NCI-H226 (cell line): ENCODE results near the gene GANC.
A peak's percentile ranks its signal among the peaks of the same experiment; 100 is the strongest.
"Not testable (repeated sequence)": the region's sequence is repeated elsewhere in the genome, so short reads cannot be mapped to it uniquely, and the experiment has no call there.

Experiments used
- DNase-seq: peaks from one replicate; pipeline ENCODE4 v3.0.0-alpha.2; 2015

The GANC gene, protein sequence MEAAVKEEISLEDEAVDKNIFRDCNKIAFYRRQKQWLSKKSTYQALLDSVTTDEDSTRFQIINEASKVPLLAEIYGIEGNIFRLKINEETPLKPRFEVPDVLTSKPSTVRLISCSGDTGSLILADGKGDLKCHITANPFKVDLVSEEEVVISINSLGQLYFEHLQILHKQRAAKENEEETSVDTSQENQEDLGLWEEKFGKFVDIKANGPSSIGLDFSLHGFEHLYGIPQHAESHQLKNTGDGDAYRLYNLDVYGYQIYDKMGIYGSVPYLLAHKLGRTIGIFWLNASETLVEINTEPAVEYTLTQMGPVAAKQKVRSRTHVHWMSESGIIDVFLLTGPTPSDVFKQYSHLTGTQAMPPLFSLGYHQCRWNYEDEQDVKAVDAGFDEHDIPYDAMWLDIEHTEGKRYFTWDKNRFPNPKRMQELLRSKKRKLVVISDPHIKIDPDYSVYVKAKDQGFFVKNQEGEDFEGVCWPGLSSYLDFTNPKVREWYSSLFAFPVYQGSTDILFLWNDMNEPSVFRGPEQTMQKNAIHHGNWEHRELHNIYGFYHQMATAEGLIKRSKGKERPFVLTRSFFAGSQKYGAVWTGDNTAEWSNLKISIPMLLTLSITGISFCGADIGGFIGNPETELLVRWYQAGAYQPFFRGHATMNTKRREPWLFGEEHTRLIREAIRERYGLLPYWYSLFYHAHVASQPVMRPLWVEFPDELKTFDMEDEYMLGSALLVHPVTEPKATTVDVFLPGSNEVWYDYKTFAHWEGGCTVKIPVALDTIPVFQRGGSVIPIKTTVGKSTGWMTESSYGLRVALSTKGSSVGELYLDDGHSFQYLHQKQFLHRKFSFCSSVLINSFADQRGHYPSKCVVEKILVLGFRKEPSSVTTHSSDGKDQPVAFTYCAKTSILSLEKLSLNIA (N-terminal part only)

DNA sequence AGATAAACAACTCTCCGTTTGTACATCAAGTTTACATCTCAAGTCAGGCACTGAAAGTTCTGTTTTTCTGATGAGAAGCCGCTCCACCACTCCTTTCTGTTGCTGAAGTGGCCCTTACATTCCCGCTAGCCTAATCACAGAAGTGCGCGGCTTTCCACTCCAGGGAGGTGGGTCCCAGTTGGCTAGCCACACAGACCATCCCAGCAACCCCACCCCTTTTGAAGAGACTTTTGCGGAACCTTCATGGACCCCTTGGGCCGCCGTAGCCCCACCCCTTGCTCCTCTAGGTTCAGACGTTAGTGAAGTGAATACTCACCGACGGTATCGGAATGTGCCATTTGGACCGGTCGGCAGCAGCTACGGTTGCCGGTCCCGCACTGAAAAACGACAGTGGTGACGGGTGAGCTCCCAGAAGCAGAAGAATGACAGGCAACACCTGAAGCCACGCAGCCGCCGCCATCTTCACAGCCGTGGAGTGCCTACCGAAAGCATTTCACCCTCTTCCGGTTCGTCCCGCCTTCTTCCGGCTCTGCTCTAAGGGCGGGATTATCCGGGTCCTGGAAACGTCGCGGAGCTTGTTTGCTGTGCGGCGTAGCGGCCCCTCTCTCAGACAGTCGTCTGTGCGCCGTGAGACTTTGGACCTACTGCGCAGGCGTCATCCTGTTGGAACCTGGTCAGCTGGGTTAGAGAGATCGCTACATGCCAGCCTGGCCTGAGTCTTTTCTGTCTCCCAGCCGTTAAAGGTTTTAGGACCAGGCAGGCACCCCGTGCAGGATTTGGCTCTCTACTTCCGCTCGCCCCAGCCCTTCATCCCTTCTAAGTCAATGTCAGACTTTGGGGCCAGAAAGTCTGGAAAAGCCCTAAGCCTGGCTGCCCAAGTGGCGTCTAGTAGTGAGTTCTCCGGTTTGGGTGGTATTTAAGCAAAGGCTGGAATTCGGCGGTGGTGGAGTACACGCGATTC is at the start of gene GANC, which contains the start of gene TMEM87A:
GANC (plus strand) TSS at position 263 of the 961 bp plus-strand sequence. CDS start 1,281 bp downstream, outside the sequence.
TMEM87A (minus strand) TSS at position 495 of the 961 bp plus-strand sequence; CDS start at position 460, 35 bp downstream.
- peak; percentile 91 for DNase-seq

DNA sequence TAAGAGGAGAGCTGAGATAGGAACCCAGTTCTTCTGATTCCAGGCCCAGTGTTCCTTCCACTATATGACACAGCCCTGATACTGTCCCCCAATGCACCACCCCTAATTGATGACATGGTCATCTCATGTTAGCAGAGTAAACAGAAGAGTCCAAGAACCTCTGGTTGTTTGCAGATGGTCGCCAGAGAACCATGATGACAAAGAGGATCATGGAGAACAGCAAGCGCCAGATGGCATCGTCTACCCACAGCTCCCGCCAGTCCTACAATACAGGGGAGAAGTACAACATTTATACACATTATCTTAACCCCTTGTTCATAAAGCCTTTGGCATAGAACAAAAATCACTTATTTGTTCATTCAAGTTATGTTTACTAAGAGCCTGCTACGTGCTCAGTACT is 46.4 kb upstream of the GANC start:
- DNase-seq, result no peak

DNA sequence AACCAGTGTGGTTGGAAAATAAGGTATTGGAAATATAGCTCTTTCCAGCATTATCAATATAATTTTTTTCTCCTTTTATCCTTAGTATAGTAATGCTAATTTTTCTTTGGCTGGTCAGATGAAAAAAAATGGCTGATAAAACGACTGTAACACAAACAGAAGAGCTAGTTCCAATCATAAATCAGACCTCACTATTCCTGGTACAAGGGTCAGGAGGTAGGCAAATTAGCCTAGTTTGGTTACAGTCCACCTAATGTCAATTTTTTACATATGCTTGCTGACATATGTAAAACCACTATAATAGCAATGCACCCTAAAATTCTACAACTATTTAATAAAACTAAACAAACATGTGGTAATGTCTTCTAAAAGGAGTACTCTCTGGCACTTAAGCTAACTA is 45.0 kb upstream of the GANC start:
- DNase-seq, result no peak

DNA sequence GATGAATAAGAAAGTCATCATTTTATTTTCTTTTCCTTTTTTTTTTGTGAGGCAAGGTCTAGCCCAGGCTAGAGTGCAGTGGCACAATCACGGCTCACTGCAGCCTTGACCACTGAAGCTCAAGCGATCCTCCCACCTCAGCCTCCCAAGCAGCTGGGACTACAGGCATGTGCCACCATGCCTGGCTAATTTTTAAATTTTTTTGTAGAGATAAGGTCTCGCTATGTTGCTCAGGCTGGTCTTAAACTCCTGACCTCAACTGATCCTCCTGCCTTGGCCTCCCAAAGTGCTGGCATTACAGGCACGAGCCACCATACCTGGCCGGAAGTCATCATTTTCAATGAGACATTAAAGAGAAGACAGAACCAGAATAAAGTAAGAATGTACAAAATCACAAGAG is 44.0 kb upstream of the GANC start:
- DNase-seq, result not testable (repeated sequence)

DNA sequence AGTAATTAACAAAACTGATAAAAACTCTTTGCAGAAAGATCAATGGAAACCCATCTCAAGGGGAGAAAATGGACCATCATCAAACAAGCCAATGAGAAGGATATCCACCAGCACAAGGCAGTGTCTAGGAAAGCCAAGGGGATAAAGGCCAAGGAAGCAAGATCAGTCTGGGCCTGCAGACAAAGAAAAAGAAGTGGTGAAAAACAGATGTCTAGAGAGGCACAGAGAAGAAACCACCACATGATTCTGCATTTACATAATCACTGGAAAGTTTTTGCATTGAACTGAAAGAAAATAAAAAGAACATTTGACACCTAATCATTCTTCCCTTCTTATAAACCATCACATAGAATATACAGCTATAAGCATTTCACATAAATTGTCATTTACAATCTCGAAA is 41.9 kb upstream of the GANC start:
- DNase-seq, result no peak

DNA sequence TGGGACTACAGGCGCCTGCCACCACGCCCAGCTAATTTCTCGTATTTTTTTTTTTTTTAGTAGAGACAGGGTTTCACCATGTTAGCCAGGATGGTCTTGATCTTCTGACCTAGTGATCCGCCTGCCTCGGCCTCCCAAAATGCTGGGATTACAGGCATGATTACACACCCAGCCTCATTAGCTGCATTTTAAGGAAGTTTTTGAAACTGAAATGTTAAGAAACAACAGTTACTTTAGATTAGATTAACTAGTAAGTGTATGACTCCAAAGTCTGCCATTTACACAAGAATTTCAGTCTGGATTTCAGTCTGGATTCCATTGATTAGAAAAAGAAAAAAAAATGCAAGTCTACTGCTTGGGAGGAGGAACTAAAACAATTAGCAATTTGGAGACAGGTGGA is 40.4 kb upstream of the GANC start:
- no peak for DNase-seq

DNA sequence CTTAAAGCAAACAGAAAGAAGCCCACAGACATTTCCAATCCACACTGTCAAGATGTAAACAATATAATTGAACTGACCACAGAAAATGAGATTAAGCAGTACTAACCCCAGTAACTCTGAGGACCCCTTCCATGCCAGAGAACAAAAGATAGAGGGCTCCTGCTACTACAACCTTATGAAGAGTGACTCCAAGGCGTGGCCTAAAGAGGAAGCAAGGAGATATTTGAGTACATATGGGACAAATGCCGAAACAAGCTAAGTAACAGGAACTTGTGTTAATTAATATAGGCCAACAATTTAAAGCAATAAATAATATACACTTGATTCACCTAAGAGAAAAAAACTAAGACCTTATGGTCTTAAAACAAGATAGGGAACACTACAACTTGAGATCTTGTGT is 39.9 kb upstream of the GANC start:
- no peak for DNase-seq

DNA sequence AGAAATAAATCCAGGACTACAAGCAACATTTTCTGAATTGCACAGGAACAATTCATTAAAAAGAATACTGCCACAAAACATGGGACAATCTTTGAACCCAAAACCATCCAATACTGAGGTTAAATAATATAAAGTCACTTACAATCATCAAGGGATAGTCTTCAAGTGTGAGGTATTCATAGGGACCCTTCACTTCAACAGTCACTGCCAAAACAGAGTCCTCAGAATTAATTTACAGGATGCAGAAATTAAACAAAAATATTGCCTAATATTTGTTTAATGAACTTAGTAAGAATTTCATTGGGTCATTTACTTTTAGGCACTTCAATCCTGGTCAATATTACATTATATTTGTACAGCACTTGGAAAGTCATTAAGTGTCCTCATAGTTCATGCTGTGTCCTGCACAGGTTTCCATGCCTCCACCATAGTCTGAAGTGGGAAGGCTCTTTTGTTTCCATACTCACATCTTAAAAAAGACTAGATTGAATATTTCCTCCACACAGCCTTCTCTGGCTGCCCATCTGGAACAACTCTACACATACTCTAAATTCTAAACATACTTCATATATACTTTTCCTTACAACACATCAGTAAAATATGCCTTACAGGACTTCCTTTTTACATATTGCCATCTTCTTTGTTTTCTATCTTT is 33.3 kb upstream of the GANC start:
- DNase-seq, result no peak

DNA sequence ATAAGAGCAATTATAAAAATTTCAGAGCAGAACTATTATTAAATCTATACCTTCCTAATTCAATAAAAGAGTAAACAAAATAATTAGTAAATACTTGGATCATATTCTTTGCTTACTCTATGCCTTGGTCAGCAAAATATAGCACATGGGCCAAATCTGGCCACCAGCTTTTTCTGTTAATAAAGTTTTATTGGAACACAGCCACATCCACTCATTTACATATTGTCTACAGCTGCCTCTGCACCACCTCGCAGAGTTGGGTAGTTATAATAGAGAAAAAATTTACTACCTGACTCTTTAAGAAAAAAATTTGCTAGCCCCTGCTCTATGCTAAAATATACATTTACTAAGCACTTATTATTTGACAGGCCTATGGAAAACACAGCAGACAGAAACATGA is 32.2 kb upstream of the GANC start:
- no peak for DNase-seq

DNA sequence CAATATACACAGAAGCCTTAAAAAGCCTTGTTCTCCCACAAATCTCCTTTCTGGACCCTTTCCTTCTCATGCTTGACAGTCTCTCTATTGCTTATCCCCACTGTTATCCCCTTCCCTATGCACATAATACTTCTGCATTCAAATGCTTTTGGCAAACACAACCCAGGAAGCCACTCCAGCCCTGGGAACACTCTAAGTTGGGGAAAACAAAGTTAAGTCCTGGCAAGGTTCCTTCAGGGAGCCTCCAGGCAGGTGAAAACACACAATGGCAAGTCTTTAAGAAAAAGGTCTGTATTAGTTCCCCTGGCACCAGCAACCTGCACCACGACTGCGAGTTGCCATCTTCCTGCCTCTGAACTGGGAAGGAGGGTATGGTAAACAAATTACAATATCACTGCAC is 19.7 kb upstream of the GANC start:
- no peak for DNase-seq

DNA sequence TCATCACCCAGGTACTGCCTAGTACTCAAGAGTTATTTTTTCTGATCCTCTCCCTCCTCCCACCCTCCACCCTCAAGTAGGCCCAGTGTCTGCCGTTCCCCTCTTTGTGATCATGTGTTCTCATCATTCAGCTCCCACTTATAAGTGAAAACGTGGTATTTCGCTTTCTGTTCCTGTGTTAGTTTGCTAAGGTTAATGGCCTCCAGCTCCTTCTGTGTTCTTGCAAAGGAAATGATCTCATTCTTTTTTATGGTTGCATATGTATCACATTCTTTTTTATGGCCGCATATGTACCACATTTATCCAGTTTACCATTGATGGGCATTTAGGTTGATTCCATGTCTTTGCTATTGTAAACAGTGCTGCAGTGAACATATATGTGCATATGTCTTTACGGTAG is 8.2 kb upstream of the GANC start:
- no peak for DNase-seq

DNA sequence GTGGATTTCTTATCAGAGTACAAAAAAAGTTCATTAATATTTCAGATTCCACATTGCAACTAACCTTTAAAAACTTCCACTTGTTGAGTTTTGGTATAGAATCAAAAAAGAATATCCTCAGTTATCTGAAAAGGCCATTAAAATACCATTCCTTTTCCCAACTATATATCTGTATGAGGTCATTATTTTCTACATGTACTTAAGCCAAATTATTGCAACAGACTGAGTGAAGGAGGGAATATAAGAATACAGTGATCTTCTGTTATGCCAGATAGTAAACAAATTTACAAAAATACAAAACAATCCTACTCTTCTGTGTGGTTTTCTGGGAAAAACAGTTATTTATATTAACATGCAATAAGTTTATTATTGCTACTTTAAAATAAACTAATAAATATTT is 5.7 kb upstream of the GANC start:
- no peak for DNase-seq

DNA sequence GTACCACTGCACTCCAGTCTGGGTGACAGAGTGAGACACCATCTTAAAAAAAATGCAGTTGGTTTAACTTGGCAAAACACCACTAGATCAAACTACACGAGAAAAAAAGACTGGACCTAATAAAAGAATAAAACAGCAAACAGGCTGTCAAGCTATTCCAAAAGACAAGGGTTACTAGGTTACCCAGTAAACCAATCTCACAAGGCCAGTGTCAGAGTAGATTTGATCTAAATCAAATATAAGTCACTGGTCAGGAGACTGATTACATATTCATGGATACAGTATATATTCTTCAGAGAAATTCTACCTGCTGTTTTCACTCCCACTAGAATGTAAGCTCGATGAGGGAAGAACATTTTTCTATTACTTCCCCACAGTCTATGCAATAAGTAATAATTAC is 2.5 kb upstream of the GANC start:
- no peak for DNase-seq

DNA sequence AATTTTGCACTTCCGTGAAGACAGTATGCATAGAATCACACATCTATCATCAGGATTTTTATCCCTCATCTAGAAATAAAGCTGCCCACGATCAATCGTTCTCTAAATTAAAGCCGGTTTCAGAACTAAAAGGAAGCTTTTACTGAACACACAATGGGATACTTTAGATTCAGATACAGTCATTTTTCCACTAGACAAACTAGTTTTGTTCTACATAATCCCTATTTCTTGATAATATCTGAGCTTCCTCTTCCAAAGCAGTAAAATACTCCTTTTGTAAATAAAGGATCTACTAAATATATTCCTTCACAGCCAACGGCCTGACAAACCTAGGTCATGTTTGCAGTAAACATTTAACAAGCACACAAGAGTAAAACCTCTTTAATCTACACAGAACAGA is 2.0 kb upstream of the GANC start:
- DNase-seq, result no peak

DNA sequence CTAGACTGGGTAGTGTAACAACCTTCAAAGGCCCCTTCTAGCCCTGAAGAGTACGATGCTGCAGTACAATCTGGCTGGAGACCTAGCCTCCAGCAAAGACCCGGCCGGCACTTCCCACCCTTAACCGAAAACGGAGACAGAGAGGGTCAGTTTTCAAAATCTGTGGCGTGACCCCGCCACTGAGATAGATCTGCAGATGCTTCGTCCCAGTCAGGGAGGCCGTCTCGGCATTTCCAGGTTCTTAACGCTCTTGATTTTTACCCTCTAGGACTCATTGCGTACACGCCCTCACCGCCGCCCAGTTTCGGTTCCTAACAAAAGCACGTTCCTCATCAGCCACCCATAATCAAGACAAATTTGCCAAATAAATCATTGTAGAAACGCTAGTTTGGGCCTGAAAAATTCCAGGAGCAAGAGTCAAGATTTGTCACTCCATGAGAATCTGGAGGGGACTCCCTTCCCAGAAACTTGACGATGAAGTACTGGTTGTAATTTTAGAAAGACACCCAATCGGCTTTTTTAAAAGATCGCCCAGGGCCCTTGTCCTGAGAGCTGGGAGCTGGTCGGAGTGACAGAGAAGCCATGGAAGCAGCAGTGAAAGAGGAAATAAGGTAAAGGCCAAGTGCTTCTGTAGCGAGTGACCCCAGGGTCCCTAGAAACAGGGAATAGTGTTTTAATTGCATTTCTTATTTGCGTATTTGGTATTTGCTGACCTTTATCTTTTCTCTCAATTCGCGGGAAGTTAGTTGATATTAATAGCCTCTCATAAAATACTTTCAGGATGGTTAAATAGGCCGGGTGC is 1.1 kb downstream of the GANC start:
- no peak for DNase-seq

DNA sequence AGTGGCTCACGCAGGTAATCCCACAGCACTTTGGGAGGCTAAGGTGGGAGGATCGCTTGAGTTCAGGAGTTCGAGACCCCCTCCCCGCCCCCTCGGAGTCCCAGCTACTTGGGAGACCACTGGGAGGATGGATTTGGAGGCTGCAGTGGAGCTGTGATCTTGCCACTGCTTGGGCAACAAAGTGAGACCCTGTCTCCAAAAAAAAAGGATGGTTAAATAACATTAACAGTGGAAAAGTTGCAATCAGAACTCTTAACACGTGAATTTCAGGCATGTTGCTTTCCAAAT is 1.6 kb downstream of the GANC start:
- no peak for DNase-seq

DNA sequence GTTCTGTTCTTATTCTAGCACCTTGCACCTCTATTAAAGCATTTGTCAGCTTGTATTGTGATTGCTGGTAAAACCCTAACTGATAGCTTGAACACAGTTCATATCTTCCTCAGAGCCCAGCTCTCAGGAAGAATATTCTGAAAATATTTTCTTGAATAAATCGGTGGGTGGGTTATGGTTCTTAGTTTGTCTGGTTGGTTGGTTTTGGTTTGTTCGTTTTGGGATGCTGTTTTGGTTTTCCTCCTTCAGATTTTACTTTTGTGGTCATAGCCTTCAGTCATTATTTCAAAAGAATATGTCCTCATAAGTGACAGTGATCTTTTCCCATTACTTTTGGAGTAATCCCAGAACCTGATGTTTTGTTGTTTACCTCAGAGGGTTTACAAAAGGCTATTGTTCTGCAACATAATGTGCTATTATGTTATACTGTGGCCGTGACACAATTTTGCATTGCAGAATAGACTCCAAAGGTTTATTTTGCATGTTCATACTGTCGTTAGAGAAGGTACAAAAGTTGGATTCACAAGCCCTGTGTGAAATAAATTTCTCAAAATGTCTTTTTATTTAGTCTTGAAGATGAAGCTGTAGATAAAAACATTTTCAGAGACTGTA is 2.9 kb downstream of the GANC start:
- no peak for DNase-seq

DNA sequence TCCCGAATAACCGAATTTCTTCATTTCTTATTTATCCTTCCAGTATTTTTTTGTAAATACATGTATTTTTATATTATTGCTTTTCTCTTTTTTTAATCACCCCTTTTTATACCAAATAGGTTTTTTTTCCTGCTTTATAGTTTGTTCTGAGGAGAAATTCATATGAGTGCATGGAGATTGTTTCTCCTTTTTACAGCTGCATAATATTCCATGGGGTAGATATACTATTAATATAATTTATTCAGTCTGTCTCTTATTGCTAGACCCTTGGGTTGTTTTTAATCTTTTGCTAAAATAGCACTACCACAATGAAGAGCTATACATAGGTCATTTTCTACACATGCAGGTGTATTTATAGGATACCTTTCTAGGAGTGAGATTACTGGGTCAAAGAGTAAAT is 3.8 kb downstream of the GANC start:
- no peak for DNase-seq

DNA sequence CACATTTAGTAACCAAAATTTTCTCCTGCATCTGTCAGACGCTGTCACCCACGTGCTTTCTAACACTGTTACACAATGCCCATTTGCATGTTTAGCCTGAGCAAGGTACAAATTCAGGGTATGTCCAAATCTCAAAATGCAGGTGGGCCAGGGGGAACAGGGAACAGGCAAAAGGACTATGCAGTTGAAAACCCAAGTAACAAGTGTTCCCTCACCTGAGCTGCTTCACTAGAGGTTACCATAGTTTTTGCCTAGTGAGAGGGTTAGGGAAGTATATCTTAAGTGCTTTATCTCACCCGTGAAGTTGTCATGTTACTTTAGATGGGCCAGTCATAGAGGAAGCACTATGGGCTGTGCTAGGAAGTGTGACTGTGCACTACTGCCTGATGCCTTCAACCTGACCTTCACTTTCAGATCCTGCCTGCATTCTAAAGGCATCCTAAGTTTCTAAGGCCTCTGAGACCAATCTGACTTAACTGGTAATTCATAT is 6.3 kb downstream of the GANC start:
- DNase-seq, result no peak

DNA sequence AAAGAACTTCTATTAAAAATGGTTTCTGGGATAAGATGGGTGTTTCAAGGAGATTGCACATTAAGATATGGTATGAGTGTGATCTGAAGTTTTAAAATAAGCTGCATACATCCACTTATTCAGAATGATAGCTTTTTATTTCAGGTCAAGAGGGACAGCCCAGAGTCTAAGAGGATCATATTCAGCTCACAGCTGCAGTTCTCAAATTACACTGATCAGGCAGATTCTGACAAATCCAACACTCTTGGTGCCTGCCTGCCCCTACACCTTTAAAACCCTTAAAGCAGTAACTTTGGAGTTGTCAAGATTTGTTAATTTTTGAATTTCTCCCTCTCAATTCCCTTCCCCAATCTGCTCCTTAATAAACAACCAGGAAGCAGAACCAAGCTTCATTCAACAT is 9.3 kb downstream of the GANC start:
- no peak for DNase-seq

DNA sequence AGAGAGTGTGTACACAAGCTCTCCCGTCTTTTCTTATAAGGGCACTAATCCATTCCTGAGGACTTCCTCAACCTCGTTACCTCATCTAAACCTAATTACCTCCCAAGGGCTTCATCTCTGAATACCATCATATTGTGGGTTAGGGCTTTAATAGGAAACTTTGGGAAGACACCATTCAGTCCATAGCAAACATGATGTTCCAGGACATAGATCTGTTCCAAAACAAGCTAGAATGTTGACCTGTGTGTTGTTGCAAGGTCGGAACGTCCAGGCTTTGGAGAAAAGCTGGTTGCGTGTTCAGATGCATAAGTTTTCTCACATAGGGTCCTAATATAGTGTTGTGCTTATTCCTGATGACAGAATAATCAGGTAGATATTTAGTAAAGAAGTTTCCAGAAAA is 9.9 kb downstream of the GANC start:
- no peak for DNase-seq
